HepG2 (cell line): Measurements from ENCODE around the gene IZUMO4. TPM values are rescaled to one million over a fixed set of nuclear protein-coding genes. Genes with fewer than 3 reads are reported as not detected.

Source experiments
- ATF6 ChIP-seq: sonication (generic); formaldehyde crosslinking; conservative IDR thresholded peaks from 2 replicates; pipeline ENCODE4 v1.4.0; 2020; ENCODE audit warnings: missing genetic modification reagents
- CCAR2 ChIP-seq: fragments of 200-400 bp; formaldehyde crosslinking; optimal IDR thresholded peaks from 2 replicates; pipeline ENCODE3; 2018; ENCODE audit warnings: low read depth, mild to moderate bottlenecking, low read length, moderate library complexity
- CERS6 ChIP-seq: sonication (generic); formaldehyde crosslinking; IDR thresholded peaks from 2 replicates; pipeline ENCODE4 v1.5.0; 2020; ENCODE audit warnings: missing genetic modification reagents
- HDAC2 ChIP-seq: sonication (generic); formaldehyde crosslinking; IDR thresholded peaks from 2 replicates; pipeline ENCODE4 v1.4.0; 2020; ENCODE audit warnings: missing genetic modification reagents
- KLF15 ChIP-seq: sonication (generic); formaldehyde crosslinking; IDR thresholded peaks from 2 replicates; pipeline ENCODE4 v1.8.1; 2023; ENCODE audit warnings: borderline replicate concordance, mild to moderate bottlenecking, inconsistent platforms, missing genetic modification reagents, mixed read lengths
- LRRFIP1 ChIP-seq: sonication (generic); formaldehyde crosslinking; conservative IDR thresholded peaks from 2 replicates; pipeline ENCODE4 v1.4.0; 2020; ENCODE audit warnings: missing genetic modification reagents
- MIER2 ChIP-seq: IDR thresholded peaks from 2 replicates; pipeline ENCODE4 v1.6.1; 2016; ENCODE audit warnings: missing biosample characterization, missing genetic modification reagents
- NFE2L2 ChIP-seq: fragments of 150-350 bp; IDR thresholded peaks from 2 replicates; pipeline ENCODE4 v1.6.1; 2014; ENCODE audit warnings: low read length
- PTBP1 ChIP-seq: fragments of 200-400 bp; formaldehyde crosslinking; IDR thresholded peaks from 2 replicates; pipeline ENCODE4 v1.6.1; 2018; ENCODE audit warnings: low read length, low read depth; ENCODE audit not compliant: poor library complexity, severe bottlenecking
- SIX4 ChIP-seq: sonication (generic); formaldehyde crosslinking; IDR thresholded peaks from 2 replicates; pipeline ENCODE4 v1.4.0; 2020; ENCODE audit warnings: missing genetic modification reagents
- SP5 ChIP-seq: IDR thresholded peaks from 2 replicates; pipeline ENCODE4 v1.6.1; 2016; ENCODE audit warnings: low read depth, borderline replicate concordance
- STAT5B ChIP-seq: sonication (generic); formaldehyde crosslinking; IDR thresholded peaks from 2 replicates; pipeline ENCODE4 v1.4.0; 2020; ENCODE audit warnings: missing genetic modification reagents
- TRAFD1 ChIP-seq: sonication (generic); formaldehyde crosslinking; IDR thresholded peaks from 2 replicates; pipeline ENCODE4 v1.5.1; 2020; ENCODE audit warnings: missing genetic modification reagents, mild to moderate bottlenecking, borderline replicate concordance
- ZBTB4 ChIP-seq: sonication (generic); formaldehyde crosslinking; IDR thresholded peaks from 2 replicates; pipeline ENCODE4 v1.4.0; 2020; ENCODE audit warnings: missing genetic modification reagents, mild to moderate bottlenecking, borderline replicate concordance
- ZNF432 ChIP-seq: sonication (generic); formaldehyde crosslinking; IDR thresholded peaks from 2 replicates; pipeline ENCODE4 v1.5.0; 2020; ENCODE audit warnings: missing genetic modification reagents, mild to moderate bottlenecking, borderline replicate concordance
- ZNF660 ChIP-seq: sonication (generic); formaldehyde crosslinking; IDR thresholded peaks from 2 replicates; pipeline ENCODE4 v1.5.1; 2020; ENCODE audit warnings: mild to moderate bottlenecking, low read depth, missing genetic modification reagents, borderline replicate concordance
- ZNF777 ChIP-seq: sonication (generic); formaldehyde crosslinking; IDR thresholded peaks from 2 replicates; pipeline ENCODE4 v1.4.0; 2020; ENCODE audit warnings: missing genetic modification reagents
- polyA plus RNA-seq, 8 experiments: library from polyadenylated mRNA; depleted of rRNA in 3 of 8; stranded (reverse) in 7 of 8; unstranded in 1 of 8; fragments of >200 nt; fragmentation: Illumina TruSeq in 4 of 8; extraction: Trizol in 4 of 8; gene quantifications; 2 replicates each; pipeline versions ENCODE4 v1.2.1 to v1.2.3, GENCODE V29; 2011 to 2016; ENCODE audit warnings: low read depth in 4 of 8, missing spikeins in 1 of 8, mixed read lengths in 1 of 8; ENCODE audit not compliant: insufficient read depth in 1 of 8
- total RNA-seq, 5 experiments: library from RNA; depleted of rRNA; stranded (reverse); fragments of >200 nt; fragmentation: Illumina TruSeq; extraction: Trizol; gene quantifications; 2 replicates each; pipeline ENCODE4 v1.2.3, GENCODE V29; 2016; ENCODE audit warnings: low read depth in 1 of 5

Gene IZUMO4
- total and polyA plus RNA-seq, 2 of the 13 experiments (the other 11 are each of a cell fraction or from before 2014, with no cell fraction given) = 0.77 to 3.9 TPM

- TF ChIP-seq ZNF777 (no peak; the same call in 1 of the 2 replicates), ZNF660 (CRISPR knock-in tag) (no peak), PTBP1 (no peak), LRRFIP1 (CRISPR knock-in tag) (no peak), ZNF432 (no peak), NFE2L2 (no peak), SP5 (CRISPR knock-in tag) (no peak), SIX4 (no peak), CERS6 (CRISPR knock-in tag) (no peak), MIER2 (CRISPR knock-in tag) (no peak), STAT5B (CRISPR knock-in tag) (0 out of 2 replicates have a peak, but pooled peaks have one; percentile 47), KLF15 (peak; percentile 78; the same call in 1 of the 2 replicates), ATF6 (CRISPR knock-in tag) (no peak), CCAR2 (no peak), HDAC2 (peak; percentile 15; the same call in 1 of the 2 replicates), TRAFD1 (peak; percentile 48; the same call in 1 of the 2 replicates), ZBTB4 (no peak)
Observed at GRCh38 chr19:2061495-2062388, 35.0 kb upstream of the IZUMO4 start (continued).
